ENCODE results near the gene GOLM1. TPM values are rescaled to one million over a fixed set of nuclear protein-coding genes. Genes with fewer than 3 reads are reported as not detected.

The GOLM1 gene
- total and polyA plus RNA-seq, 10 of the 15 experiments (the other 5 are each of a cell fraction or from before 2014, with no cell fraction given), result 0.41 to 25.9 (median 18.7) TPM

- ChIA-PET RAD21 (ENCODE audit: unreplicated experiment) (no interaction called here), CTCF (no interaction called here), SMC1A (ENCODE audit: uncharacterized antibody, unreplicated experiment) (interaction anchor here (1.3 kb wide), 1 partner anchor 11 kb away, joined by 4 read pairs; no protein-coding TSS in a partner anchor), POLR2A (interaction anchor here (0.5 kb wide), 1 partner anchor 150 kb away, joined by 4 read pairs; no protein-coding TSS in a partner anchor)
- Histone ChIP-seq H3K4me3 (no peak overlapping the region), H3K27me3 (replicated peaks in 1 of 2; ENCODE audit: control insufficient read depth in 2 of 2, insufficient read depth in 2 of 2, low read length in 1 of 2) (no peaks in the 10 kb centered on the region), H2AFZ (ENCODE audit: control insufficient read depth, low read depth, low read length) (no peak overlapping the region), H4K20me1 (ENCODE audit: control insufficient read depth, insufficient read depth) (no peaks in the 10 kb centered on the region), H3K79me2 (ENCODE audit: control insufficient read depth, insufficient read depth, low read length) (no peaks in the 10 kb centered on the region), H3K9ac (ENCODE audit: control insufficient read depth, insufficient read depth, low read length) (no peak overlapping the region), H3K9me3 (replicated peaks; ENCODE audit: control insufficient read depth, insufficient read depth, low read length) (no peaks in the 10 kb centered on the region), H3K4me1 (ENCODE audit: control insufficient read depth, insufficient read depth, low read length) (no peaks in the 10 kb centered on the region), H3K27ac (ENCODE audit: control insufficient read depth, insufficient read depth) (no peak overlapping the region), H3K36me3 (ENCODE audit: control insufficient read depth in 2 of 2, insufficient read depth in 2 of 2, low read length in 1 of 2) (peaks cover 3 to 21% of the 10 kb centered on the region in 2 experiments), H3K4me2 (ENCODE audit: control insufficient read depth, insufficient read depth) (no peak overlapping the region)
- DNase-seq (ENCODE audit: low read depth, low spot score) (no peak), ATAC-seq (no peak; the same call in 2 of the 3 replicates), FAIRE-seq (no peak)
- intact Hi-C loops (cut with micrococcal nuclease; ENCODE audit: unreplicated experiment) (no loop called here), in situ Hi-C loops (cut with MboI) (no loop called here)
- no TSS peak for BruUV-seq (replicated peaks)
- no peak for TF ChIP-seq ZSCAN29 (IDR thresholded peaks at IDR 0.05)
- TF ChIP-seq ATF3 (IDR thresholded peaks at IDR 0.05; ENCODE audit: borderline replicate concordance, extremely low read depth, low read depth, low read length), result no peak
- TF ChIP-seq E2F4 (IDR thresholded peaks at IDR 0.05; ENCODE audit: low read depth, low read length), result no peak
- no peak for TF ChIP-seq TCF7 (IDR thresholded peaks at IDR 0.05; ENCODE audit: borderline replicate concordance)
- TF ChIP-seq TAF1 (IDR thresholded peaks at IDR 0.05; ENCODE audit: borderline replicate concordance, low read depth, low read length), result no peak
- TF ChIP-seq SREBF1 (IDR thresholded peaks at IDR 0.05; ENCODE audit: low read length), result no peak
- no peak for TF ChIP-seq PML (IDR thresholded peaks at IDR 0.05; ENCODE audit: low read length)
- no peak for TF ChIP-seq USF1 (IDR thresholded peaks at IDR 0.05; ENCODE audit: borderline replicate concordance, extremely low read length, insufficient read depth, low read depth, low read length)
- TF ChIP-seq, protein P1, sequence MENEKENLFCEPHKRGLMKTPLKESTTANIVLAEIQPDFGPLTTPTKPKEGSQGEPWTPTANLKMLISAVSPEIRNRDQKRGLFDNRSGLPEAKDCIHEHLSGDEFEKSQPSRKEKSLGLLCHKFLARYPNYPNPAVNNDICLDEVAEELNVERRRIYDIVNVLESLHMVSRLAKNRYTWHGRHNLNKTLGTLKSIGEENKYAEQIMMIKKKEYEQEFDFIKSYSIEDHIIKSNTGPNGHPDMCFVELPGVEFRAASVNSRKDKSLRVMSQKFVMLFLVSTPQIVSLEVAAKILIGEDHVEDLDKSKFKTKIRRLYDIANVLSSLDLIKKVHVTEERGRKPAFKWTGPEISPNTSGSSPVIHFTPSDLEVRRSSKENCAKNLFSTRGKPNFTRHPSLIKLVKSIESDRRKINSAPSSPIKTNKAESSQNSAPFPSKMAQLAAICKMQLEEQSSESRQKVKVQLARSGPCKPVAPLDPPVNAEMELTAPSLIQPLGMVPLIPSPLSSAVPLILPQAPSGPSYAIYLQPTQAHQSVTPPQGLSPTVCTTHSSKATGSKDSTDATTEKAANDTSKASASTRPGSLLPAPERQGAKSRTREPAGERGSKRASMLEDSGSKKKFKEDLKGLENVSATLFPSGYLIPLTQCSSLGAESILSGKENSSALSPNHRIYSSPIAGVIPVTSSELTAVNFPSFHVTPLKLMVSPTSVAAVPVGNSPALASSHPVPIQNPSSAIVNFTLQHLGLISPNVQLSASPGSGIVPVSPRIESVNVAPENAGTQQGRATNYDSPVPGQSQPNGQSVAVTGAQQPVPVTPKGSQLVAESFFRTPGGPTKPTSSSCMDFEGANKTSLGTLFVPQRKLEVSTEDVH (IDR thresholded peaks at IDR 0.05; ENCODE audit: low read depth, partially characterized antibody), result no peak
- no peak for TF ChIP-seq ESRRA (IDR thresholded peaks at IDR 0.05; ENCODE audit: low read length)
- TF ChIP-seq, protein P2, sequence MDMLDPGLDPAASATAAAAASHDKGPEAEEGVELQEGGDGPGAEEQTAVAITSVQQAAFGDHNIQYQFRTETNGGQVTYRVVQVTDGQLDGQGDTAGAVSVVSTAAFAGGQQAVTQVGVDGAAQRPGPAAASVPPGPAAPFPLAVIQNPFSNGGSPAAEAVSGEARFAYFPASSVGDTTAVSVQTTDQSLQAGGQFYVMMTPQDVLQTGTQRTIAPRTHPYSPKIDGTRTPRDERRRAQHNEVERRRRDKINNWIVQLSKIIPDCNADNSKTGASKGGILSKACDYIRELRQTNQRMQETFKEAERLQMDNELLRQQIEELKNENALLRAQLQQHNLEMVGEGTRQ (IDR thresholded peaks at IDR 0.05; ENCODE audit: borderline replicate concordance, low read depth, low read length), result no peak
- TF ChIP-seq WRNIP1 (IDR thresholded peaks at IDR 0.05; ENCODE audit: borderline replicate concordance, low read depth, low read length), result no peak
- no peak for TF ChIP-seq NR2F1 (conservative IDR thresholded peaks at IDR 0.05)
- TF ChIP-seq GATAD2B (conservative IDR thresholded peaks at IDR 0.05; ENCODE audit: low read depth), result no peak
- TF ChIP-seq HCFC1 (IDR thresholded peaks at IDR 0.05; ENCODE audit: low read length), result no peak
- no peak for TF ChIP-seq ZNF207 (IDR thresholded peaks at IDR 0.05; ENCODE audit: borderline replicate concordance)
- TF ChIP-seq EED (IDR thresholded peaks at IDR 0.05; ENCODE audit: low read depth), result no peak
- no peak for TF ChIP-seq CREM (IDR thresholded peaks at IDR 0.05; ENCODE audit: low read depth)
- TF ChIP-seq EZH2 (IDR thresholded peaks at IDR 0.05; ENCODE audit: borderline replicate concordance, control insufficient read depth, low read depth, low read length), result no peak
- no peak for TF ChIP-seq BCL11A (IDR thresholded peaks at IDR 0.05; ENCODE audit: low read depth, low read length)
- 100% methylated on average over 1 of the region's 1 CpG for WGBS (ENCODE audit: insufficient coverage, insufficient replicate concordance, low lambda C conversion rate, missing lambda C conversion rate)
Observed at GRCh38 chr9:85995599-85995998, 103.8 kb downstream of the GOLM1 start.
